SIG-M5 (cell line): ENCODE measurements around the gene VEGFD.
A peak's percentile ranks its signal among the peaks of the same experiment; 100 is the strongest.

Experiments used
- DNase-seq: peaks from one replicate; lab custom pipeline; 2025; lab: John Stamatoyannopoulos, UW

The VEGFD gene

DNA sequence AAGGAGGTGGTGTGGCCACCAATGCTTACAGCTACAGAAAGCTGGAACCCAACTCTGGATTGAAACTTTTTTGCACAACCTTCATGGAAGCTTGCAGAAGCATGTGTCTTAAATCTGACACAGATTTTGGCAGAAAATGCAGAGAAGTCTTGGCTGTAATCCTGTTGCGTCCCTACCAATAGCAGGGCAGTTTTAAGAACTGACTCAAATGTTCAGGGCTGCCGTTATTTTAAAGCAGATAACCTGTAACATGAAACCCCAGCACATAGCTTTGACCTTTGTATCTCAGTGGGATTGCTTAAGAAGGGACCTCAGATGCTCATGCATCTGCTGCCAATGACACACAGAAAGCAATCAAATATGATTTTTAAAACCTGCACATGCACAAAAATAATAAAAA lies at the start of gene VEGFD:
VEGFD (minus strand) TSS at position 110 of the 400 bp plus-strand sequence. CDS start 467 bp downstream, outside the sequence.
- DNase-seq, result no peak

DNA sequence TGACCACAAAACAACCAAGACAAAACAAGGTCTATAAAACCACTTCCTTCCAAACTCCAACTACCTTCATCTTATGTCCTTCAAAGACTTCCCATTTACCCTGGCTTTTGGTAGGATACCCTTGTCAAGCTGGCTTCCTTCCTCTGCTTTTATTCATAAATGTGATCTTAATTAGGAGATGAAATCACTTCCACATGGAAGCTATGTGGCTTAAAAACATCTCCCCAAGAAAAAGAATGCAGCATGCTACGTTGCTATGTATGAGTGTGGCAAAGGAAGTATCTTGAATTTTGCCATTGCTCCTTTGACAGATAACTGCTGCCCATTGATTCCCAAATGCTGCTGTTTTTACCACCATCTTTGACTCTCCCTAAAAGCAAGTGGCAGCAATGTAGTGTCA lies 46.4 kb upstream of the VEGFD start:
- DNase-seq, result no peak

DNA sequence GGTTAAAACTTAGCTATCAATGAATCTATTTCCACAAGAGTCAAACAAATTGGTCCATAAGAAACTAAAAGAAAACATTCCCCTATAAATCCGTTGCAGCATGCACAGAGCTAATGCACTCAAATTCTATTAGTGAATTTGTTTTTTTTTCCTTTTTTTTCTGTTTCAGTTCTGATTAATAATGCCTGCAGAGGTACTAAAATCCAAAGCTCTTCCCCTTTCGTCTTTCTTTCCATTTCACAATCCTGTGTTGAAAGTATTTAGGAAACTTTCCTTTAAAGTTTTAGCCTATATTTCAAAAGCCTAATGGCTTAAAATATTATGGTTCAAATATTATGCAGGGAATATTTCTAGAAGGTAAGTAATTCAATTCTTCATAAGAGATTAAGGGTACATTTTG lies 45.9 kb upstream of the VEGFD start:
- DNase-seq, result no peak

GRCh38 chrX:15425024-15425423 lies 40.8 kb upstream of the VEGFD start:
- DNase-seq, result no peak

DNA sequence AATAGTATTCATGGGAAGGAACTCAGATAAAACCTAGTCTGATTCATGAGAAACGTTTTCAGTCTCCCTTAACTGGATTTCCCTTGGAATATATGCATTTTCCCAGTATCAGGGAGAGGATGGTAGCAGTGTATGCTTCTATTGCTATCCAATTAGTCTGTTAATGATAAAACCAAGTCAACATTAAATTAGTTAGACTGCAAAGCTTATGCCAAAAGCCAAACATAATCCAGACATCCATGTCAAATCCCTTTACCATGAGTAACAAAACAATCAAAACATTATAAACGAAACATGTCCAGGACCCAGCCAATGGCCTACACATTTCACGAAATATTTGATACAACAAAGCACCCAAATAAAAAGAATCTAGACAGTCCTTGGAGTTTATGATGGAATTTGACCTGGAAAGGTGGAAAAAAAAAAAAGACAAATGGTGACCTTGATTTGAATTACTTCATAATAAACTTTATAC lies 34.5 kb upstream of the VEGFD start:
- no peak for DNase-seq

- no peak for DNase-seq
Measured at GRCh38 chrX:15418041-15418706, 34.0 kb upstream of the VEGFD start.

DNA sequence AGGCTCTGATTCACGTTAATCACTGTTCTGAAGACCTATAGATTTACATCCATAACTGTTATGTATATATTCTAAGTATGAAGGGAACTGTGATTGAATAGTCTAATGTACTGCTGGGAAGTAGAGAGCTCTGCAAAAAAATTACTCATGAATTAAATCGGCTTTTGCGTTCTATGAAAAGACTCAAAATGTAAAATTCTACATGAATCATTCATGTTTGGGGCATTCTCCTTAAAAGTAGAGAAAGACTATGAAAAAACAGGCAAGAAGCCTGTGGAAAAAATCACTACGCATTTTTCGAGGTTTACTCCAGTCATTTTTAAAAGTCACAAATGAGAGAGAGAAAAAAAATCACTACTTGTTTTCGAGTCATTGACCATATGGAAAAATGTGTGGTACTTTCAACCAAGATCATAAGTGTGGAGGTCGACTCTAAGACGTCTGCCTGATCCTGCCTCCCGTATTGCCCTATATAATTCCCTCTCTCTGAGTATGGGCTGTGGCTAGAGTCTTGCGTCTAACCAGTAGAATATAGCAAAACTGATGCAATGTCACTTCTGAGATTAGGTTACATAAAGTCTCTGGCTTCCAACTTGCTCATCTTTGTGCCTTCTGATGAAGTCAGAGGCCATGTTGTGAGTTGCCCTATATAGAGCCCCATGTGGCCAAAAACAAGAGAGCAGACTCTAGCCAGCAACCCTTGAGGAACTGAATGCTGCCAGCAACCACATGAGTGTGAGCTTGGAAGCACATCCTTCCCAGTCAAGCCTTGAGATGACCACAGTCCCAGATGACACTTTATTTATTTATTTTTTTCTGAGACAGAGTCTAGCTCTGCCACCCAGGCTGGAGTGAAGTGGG lies 32.1 kb upstream of the VEGFD start:
- no peak for DNase-seq

GRCh38 chrX:15413101-15413500 lies 28.9 kb upstream of the VEGFD start:
- no peak for DNase-seq

DNA sequence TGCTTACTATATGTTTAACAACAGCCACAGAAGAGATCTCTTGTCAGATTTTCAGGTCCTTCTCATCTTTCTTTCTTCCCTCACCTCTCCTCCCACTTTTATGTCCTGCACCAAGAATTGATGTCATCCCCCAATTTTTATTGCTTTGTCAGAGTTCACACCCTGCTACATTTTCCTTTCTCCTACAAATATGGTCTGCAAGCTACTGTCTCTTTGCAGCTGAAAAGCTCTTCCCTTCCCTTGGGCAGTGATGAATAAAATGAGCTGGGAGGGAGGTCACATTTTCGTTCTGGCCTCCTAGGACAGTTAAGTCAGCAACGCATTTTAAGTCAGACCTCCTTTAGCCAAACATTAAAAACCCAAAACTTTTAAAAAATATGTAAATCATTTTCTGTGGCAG lies 26.7 kb upstream of the VEGFD start:
- DNase-seq, result no peak

DNA sequence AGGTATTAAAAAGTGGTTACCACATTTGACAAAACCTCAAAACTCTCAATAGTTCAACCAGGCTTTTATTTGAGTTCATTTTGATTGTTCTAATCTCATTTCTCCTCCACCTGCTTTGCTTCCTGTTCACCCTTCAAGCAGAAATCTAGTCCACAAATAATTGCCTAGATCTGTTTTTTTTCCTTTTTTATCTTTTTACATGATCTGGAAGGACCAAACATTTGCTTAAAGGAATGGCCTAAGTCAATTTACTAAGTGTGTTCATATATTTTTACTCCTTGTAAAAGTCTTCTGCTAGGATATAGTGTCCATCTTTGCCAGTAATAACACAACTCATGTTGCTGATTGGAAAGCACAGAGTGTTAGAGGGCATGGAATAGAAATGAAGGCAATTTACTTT lies 26.2 kb upstream of the VEGFD start:
- DNase-seq, result no peak

DNA sequence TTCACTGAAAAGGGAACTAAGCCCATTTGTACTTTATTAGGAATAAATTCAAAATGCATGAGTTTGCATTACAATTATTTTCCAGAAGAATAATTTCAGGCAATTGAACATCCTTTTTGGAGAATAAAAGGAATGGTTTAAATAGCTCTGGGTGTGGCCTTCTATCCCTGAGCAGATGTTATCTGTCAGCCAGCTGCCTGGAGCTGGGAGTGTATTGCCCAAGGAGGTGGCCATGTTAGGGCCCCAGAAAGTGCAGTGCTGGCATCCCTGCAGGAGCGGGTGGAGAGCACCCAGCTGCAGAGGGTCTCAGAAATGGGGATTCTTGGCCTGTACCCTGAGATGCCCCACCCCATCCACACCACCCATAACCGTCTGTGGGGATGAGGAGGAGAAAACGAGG lies 21.6 kb upstream of the VEGFD start:
- no peak for DNase-seq

DNA sequence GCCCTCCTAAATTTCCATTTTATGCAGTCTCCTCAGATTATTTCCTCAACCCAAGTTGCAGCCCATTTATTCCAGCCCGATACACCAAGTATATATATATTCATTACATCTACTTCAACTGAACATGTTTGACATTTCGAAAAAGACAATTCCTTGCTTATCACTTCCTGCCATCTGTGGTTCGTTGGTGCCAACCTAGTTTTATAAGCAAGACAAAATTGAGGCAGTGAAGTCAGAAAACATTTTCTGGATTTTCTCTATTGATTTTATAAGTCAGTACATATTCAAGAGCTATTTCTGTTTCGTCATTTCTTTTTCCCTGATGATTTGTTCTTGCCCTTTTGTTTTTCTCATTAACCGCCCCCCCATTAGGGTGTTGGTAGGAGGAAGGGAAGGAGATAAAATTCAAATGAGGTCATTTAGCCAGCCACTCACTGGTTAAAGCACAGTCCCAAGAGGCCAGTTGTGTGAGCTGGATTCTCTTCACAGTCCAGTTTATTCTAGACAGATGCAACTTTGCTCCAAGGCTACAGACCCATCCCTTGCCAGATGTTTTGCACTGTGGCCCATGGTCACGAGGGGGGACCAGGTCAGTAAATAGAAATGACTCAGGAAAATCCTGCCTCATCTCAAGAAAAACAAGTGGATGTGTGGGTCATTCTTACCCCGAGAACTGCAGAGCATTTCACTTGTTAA lies 20.3 kb upstream of the VEGFD start:
- DNase-seq, result no peak

DNA sequence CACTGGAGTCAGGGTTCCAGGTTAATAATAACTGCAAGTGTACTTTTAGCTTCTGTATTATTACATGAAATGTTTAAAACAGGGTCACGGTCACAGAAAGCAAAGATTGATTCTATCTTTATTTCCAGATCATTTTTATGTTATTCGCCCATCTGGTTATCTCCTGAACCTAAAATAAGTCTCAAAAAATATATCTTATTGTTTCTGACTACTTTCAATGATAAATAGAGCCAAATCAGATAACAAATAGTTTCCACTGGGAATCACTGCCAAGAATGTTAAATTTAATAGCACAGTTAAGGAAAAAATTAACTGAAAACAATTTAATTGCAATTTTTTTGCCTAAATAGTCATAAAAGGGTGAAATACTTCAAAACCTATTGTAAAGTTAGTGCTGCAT lies 17.2 kb upstream of the VEGFD start:
- no peak for DNase-seq

DNA sequence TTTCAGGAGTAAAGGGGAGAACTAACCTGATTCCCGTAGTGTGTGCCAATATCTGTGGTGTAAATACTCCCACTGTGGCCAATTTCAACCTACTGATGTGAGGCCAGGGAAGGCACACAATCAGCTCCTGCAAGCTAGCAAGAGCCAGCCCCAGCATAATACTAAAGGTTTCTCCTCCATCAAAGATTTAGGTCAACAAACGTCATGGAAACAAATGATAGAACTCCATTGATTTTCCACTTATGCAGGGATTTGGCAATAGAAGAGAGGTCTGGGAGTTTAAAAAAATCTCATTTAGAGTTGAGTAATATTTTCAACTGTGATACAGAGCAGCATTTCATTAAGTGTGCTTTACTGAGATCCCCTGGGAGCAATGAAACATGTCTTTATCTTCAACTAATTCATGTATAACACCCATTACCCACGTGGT lies 15.8 kb upstream of the VEGFD start:
- no peak for DNase-seq

GRCh38 chrX:15398874-15399273 lies 14.7 kb upstream of the VEGFD start:
- DNase-seq, result no peak

DNA sequence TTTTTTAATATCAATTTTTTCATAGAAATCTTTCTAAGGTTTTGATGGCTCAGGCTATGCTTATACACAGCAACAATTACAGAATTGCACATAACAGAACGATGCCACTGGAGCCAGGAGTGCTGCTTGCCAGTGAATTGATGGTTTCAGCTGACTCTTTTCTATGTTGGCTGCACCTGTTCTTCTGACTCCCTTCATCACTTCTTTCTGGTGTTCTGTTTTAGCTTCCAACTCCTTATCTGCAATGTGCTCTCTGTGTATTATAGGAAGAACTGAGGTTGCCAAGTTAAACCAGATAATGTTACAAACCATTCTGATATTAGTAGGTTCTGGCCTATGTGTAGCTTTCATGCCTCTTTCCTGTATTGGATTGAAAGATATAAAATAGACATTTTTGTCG lies 11.6 kb upstream of the VEGFD start:
- DNase-seq, result no peak

DNA sequence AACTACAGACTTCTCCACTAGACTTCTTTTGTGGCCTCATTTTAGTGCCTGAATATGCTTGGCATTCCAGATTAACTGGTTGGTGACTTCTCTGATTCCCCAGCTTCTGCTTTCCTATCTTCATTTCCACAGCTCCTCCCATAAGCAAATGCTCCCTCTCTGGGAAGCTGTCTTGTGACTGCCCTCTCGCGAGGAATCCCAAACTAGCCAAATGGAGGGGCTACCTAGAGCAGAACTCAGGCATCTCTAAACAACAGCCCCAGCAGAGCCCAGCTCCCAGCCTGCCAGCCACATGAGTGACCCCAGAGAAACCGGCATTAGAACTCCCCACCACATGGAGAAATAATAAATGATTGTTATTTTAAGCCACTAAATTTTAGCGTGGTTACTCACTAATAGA lies 7.6 kb upstream of the VEGFD start:
- no peak for DNase-seq

DNA sequence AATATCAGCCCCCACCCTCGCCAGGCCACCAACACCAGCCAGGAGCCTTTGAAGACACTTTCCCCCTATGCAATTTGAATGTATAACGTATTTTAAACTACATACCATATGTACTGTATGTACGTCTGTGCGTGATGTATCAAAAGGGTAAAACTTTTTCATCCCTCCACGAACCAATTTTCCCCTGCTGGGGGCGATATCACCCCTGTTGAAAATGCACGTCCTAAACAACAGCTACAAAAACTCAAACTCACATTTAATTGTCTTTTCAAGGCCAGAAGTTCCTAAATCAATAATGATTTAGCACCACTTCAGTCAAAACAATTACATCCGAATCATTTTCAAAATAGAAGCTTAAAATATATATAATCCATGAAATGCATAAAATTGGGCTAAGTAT lies 1.4 kb downstream of the VEGFD start:
- no peak for DNase-seq

- DNase-seq, result no peak
Measured at GRCh38 chrX:15376956-15377355, 7.3 kb downstream of the VEGFD start.

DNA sequence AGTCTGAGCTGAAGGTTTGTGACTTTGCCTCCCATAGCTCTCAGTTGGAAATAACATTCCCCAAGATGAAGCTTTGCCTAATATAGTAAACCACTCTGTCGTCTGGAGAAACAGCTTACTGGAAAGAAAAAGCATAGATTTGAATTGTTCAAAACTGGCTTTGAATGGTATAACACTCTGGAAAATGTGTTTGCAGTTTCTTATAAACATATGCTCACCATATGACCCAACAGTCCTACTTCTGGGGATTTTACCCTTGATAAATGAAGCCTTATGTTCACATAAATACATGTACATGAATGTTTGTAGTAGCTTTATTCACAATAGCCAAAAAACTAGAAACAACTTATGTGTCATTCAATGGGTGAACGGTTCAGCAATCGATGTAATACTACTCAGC lies 10.2 kb downstream of the VEGFD start:
- no peak for DNase-seq

- peak; percentile 1 for DNase-seq
Measured at GRCh38 chrX:15366506-15367352, 17.5 kb downstream of the VEGFD start.

DNA sequence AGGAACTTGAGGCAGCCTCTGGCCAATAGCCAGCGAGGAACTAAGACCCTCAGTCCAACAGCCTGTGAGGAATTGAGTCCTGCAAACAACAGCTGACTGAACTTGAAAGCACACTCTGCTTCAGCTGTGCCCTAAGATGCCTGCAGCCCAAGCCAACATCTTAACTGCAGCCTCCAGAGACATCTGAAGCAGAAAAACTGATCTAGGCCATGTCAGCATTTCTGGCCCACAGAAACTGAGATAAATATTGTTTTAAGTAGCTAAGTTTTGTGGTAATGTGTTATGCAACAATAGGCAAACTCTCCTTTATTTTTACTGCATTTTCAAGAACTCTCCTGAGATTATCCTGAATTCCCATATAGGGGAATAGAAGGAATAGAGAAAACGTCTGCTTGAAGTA lies 24.5 kb downstream of the VEGFD start:
- DNase-seq, result no peak
